ENCODE results near the gene INPP5J.

- TF ChIP-seq EZH2 (conservative IDR thresholded peaks at IDR 0.05; ENCODE audit: low read depth, low read length) (no peak), CTCF (CRISPR knock-in tag; IDR thresholded peaks at IDR 0.05) (no peak), ZNF768 (CRISPR knock-in tag; IDR thresholded peaks at IDR 0.05) (no peak), TAF15 (IDR thresholded peaks at IDR 0.05; ENCODE audit: low read depth, low read length, poor library complexity, severe bottlenecking) (no peak), RAD21 (CRISPR knock-in tag; IDR thresholded peaks at IDR 0.05) (no peak), TBL1XR1 (IDR thresholded peaks at IDR 0.05; ENCODE audit: borderline replicate concordance, low read length, partially characterized antibody) (no peak), ELF1 (CRISPR knock-in tag; IDR thresholded peaks at IDR 0.05) (no peak), SMC3 (IDR thresholded peaks at IDR 0.05; ENCODE audit: low read length) (no peak), MEF2D (CRISPR knock-in tag; IDR thresholded peaks at IDR 0.05) (no peak)
Observed at GRCh38 chr22:31100762-31101525, 21.8 kb upstream of the INPP5J start.
